AG09309 (cell line): ENCODE data around the gene RAD51B.

Source experiments
- DNase-seq: peaks from one replicate; pipeline ENCODE4 v3.0.0-alpha.2; 2010; ENCODE audit warnings: low read depth
- H3K4me3 ChIP-seq: 2 replicates; pipeline ENCODE4 v1.5.1; 2011; ENCODE audit warnings: mild to moderate bottlenecking, low read depth, low read length, moderate library complexity; ENCODE audit not compliant: control insufficient read depth
- TF ChIP-seq, protein P1 (sequence below): IDR thresholded peaks from 2 replicates; pipeline ENCODE4 v1.5.1; 2011; ENCODE audit warnings: mild to moderate bottlenecking, low read depth, low read length, inconsistent platforms; ENCODE audit not compliant: insufficient read depth, control insufficient read depth; ENCODE audit errors: missing control alignments

RAD51B gene

GRCh38 chr14:68564191-68564825 lies 744.7 kb downstream of the RAD51B start:
- H3K4me3 ChIP-seq, result no peak overlapping the region
- no peak for DNase-seq
- TF ChIP-seq, protein P1, sequence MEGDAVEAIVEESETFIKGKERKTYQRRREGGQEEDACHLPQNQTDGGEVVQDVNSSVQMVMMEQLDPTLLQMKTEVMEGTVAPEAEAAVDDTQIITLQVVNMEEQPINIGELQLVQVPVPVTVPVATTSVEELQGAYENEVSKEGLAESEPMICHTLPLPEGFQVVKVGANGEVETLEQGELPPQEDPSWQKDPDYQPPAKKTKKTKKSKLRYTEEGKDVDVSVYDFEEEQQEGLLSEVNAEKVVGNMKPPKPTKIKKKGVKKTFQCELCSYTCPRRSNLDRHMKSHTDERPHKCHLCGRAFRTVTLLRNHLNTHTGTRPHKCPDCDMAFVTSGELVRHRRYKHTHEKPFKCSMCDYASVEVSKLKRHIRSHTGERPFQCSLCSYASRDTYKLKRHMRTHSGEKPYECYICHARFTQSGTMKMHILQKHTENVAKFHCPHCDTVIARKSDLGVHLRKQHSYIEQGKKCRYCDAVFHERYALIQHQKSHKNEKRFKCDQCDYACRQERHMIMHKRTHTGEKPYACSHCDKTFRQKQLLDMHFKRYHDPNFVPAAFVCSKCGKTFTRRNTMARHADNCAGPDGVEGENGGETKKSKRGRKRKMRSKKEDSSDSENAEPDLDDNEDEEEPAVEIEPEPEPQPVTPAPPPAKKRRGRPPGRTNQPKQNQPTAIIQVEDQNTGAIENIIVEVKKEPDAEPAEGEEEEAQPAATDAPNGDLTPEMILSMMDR, result no peak

GRCh38 chr14:68564826-68565759 lies 745.5 kb downstream of the RAD51B start:
- TF ChIP-seq, protein P1, result no peak
- no peak overlapping the region for H3K4me3 ChIP-seq
- no peak for DNase-seq

GRCh38 chr14:68566075-68566474 lies 746.5 kb downstream of the RAD51B start:
- TF ChIP-seq, protein P1, result no peak
- no peak for DNase-seq

DNA sequence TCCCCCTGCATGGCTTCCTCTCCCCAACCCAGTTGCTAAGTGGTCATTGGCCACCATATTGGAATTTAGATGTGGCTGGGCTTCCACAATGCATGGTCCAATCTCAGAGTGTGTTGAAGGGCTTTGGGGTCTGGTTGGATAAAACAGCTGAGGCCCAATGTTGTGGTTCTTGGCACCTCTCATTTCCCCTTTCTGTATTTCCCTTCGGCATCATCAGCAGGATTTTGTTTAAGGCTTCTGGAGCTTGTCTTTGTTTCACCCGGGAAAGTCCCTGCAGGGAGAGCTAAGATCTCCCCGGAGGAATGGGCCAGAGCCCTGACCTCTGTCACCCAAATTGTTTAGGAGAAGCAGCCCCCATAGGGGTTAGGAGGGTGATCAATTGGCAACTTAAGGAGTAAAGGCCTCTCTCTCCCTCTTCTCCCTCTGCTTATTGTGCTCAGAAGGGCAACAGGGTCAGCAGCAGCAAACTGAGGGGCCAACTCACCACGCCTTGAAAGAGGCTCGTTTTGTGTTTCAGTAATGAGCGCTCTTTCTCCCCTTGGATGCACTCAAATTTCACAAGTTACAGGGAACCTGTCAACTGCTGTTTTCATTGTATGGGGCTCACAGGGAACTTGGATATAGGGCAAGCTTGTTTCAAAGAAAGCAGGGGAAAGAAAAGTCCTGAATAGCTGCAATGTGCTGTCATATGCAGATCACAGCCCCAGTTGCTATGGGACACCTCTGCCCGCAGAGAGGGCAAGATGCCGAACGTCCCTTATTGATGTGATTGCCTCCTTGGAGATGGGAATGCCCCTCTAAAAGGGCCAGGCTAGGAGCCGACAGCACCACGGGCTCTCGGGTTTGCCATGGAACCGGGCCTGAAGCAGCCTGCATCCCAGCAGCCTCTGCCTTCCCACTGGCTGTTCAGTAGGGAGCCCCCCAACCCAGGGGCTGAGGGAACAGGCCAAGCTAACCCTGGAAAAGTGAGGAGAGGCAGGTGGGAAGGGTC lies 749.6 kb downstream of the RAD51B start:
- no peak for DNase-seq
- H3K4me3 ChIP-seq, result no peak overlapping the region
- TF ChIP-seq, protein P1, result no peak

More at GRCh38 chr14:68566075-68566474, 746.5 kb downstream of the RAD51B start:
- no peak overlapping the region for H3K4me3 ChIP-seq

DNA sequence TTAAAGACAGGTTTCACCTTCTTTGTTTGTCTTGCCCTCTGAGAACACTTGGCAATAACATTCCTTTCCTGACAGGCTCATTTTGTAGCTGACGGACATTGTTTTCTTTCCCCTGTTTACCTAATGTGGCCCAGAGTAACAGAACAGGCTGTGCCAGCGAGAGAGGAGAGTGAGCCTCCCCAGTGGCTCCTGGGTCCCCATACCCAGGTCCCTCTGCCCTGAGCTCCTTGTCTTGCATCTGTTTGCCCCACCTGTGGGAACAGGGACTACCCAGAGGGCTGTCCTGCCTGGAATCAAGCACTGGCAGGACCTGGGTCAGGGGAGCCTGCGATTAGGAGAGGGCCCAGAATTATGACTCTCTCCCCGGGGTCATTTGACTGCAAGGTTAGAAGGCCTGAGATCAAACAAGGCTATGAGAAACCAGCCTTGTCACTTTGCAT lies 750.4 kb downstream of the RAD51B start:
- TF ChIP-seq, protein P1, result no peak
- no peak for DNase-seq
- H3K4me3 ChIP-seq, result no peak overlapping the region

- TF ChIP-seq, protein P1, result no peak
- no peak overlapping the region for H3K4me3 ChIP-seq
- no peak for DNase-seq
Measured at GRCh38 chr14:68571114-68571591, 751.6 kb downstream of the RAD51B start.
